OCI-LY1 (cell line): ENCODE measurements around the gene OSTM1.

ENCODE experiments used
- EZH2 ChIP-seq: fragments of 200-600 bp; sonication (generic), shearing (Covaris generic); IDR thresholded peaks from 2 replicates; pipeline ENCODE4 v1.8.0; 2017; ENCODE audit warnings: borderline replicate concordance, mixed run types, mild to moderate bottlenecking, antibody characterized with exemption, low read length, moderate library complexity, mixed read lengths
- TF ChIP-seq, protein P1 (sequence below): fragments of 200-600 bp; sonication (generic), shearing (Covaris generic); IDR thresholded peaks from 2 replicates; pipeline ENCODE4 v1.5.1; 2017; ENCODE audit warnings: mild to moderate bottlenecking, antibody characterized with exemption, low read length, moderate library complexity, mixed read lengths

GRCh38 chr6:108074057-108074358, 533 bp downstream of the OSTM1 start:
- TF ChIP-seq, protein P1, sequence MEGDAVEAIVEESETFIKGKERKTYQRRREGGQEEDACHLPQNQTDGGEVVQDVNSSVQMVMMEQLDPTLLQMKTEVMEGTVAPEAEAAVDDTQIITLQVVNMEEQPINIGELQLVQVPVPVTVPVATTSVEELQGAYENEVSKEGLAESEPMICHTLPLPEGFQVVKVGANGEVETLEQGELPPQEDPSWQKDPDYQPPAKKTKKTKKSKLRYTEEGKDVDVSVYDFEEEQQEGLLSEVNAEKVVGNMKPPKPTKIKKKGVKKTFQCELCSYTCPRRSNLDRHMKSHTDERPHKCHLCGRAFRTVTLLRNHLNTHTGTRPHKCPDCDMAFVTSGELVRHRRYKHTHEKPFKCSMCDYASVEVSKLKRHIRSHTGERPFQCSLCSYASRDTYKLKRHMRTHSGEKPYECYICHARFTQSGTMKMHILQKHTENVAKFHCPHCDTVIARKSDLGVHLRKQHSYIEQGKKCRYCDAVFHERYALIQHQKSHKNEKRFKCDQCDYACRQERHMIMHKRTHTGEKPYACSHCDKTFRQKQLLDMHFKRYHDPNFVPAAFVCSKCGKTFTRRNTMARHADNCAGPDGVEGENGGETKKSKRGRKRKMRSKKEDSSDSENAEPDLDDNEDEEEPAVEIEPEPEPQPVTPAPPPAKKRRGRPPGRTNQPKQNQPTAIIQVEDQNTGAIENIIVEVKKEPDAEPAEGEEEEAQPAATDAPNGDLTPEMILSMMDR = no peak
- TF ChIP-seq EZH2 = no peak
